DMS114 treated with DMSO at 0.1 percent for 48 hours (cell line): ENCODE results near the gene C8G.

Source experiments
- DNase-seq: peaks from one replicate; lab custom pipeline; 2025; ENCODE audit not compliant: unreplicated experiment; lab: John Stamatoyannopoulos, UW

Gene C8G

DNA sequence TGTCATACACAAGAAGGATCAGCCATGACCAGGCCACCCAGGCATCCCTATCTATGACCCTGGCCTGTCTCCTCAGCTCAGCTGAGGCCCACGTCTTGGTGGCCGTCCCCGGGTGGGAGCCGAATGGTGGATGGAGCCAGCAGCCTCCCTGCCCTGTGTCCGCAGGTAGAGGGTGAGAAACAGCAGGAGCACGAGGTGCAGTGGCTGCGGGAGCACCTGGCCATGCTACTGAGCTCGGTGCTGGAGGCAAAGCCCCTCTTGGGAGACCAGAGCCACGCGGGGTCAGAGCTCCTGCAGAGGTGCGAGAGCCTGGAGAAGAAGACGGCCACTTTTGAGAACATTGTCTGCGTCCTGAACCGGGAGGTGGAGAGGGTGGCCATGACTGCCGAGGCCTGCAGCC is 25.0 kb upstream of the C8G start:
- no peak for DNase-seq

- no peak for DNase-seq
Measured at GRCh38 chr9:136920734-136921231, 24.3 kb upstream of the C8G start.

DNA sequence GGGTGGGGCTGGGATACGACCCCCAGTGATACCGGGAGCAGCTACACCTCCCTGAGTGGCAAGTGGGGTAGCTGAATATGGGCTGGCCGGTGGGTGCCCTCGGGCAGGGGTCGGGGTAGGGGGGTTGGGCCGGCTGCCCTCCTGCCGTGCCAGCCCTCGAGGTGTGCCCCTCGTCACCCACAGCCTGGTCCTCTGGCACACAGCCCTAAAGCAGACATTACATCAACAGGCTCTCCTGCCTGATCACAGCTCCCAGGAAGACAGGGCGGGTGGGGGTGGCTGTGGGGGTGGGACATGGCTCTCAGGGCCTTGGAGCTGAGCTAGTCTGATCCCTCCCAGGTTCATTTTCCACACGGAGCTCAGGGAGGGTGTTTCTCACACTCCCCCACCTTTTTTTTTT is 23.7 kb upstream of the C8G start:
- no peak for DNase-seq

GRCh38 chr9:136921718-136922117 is 23.3 kb upstream of the C8G start:
- DNase-seq: no peak

GRCh38 chr9:136922540-136922939 is 22.5 kb upstream of the C8G start:
- no peak for DNase-seq

DNA sequence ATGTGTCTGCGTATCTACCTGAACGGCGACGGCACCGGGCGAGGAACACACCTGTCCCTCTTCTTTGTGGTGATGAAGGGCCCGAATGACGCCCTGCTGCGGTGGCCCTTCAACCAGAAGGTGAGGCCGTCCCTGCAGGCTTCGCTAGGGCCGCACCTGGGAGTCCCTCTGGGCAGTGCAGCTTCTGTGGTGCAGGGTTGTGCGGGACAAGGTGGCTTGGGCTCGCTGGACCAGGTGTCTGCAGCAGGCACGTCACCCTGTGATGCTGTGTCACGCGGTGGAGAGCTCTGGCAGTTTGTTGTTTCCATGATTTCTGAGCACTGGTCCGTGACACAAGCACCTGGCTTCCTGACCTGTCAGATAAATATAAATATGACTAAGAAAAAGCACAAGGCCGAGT is 21.2 kb upstream of the C8G start:
- no peak for DNase-seq

DNA sequence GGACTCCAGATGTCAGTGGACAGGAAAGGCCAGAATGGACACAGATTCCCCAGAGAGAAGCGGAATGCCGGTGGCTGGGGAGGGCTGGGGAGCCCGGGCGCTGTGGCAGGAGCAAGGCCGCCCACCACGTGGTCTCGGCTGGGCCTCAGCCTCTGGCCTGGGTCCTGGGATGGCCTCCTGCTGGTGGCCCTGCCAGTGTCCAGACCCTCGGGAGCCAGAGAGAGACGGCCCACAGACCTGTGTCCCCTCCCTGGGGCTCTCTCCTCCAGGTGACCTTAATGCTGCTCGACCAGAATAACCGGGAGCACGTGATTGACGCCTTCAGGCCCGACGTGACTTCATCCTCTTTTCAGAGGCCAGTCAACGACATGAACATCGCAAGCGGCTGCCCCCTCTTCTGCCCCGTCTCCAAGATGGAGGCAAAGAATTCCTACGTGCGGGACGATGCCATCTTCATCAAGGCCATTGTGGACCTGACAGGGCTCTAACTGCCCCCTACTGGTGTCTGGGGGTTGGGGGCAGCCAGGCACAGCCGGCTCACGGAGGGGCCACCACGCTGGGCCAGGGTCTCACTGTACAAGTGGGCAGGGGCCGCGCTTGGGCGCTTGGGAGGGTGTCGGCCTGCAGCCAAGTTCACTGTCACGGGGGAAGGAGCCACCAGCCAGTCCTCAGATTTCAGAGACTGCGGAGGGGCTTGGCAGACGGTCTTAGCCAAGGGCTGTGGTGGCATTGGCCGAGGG is 19.5 kb upstream of the C8G start:
- DNase-seq: no peak

DNA sequence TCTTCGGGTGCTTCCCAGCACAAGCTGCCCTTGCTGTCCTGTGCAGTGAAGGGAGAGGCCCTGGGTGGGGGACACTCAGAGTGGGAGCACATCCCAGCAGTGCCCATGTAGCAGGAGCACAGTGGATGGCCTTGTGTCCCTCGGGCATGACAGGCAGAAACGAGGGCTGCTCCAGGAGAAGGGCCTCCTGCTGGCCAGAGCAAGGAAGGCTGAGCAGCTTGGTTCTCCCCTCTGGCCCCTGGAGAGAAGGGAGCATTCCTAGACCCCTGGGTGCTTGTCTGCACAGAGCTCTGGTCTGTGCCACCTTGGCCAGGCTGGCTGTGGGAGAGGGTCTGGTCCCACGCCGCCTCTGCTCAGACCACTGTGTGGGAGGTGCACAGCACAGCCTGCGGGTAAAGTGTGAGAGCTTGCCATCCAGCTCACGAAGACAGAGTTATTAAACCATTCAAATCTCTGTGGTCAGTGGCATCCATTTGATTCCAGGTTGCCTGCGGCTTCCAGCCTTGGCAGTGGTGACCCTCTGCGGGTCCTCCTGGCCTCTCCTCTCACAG is 18.8 kb upstream of the C8G start:
- DNase-seq: no peak

- no peak for DNase-seq
Measured at GRCh38 chr9:136926749-136927148, 18.3 kb upstream of the C8G start.

- no peak for DNase-seq
Measured at GRCh38 chr9:136927343-136928271, 17.4 kb upstream of the C8G start.

DNA sequence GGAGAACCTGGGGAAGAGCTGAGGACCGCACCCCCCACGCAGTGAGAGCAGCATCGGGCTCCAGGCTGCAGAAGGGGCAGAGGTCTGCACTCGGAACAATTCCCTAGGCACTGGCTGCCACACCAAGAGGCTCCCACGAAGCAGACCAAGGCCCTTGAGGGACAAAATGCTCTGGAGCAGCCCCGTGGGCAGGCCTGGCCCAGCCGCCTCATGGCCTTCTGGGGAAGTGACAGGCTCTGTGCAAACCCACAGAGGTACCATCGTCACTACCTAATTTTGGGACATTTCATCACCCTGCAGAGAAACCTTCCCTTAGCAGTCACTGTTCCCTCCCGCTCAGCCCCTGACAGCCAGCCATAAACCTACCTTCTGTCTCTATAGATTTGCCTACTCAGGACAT is 16.5 kb upstream of the C8G start:
- no peak for DNase-seq

GRCh38 chr9:136930014-136930413 is 15.0 kb upstream of the C8G start:
- no peak for DNase-seq

- no peak for DNase-seq
Measured at GRCh38 chr9:136931611-136932130, 13.4 kb upstream of the C8G start.

GRCh38 chr9:136934277-136934676 is 10.8 kb upstream of the C8G start:
- DNase-seq: no peak

- DNase-seq: no peak
Measured at GRCh38 chr9:136935651-136936050, 9.4 kb upstream of the C8G start.

- no peak for DNase-seq
Measured at GRCh38 chr9:136936645-136937170, 8.3 kb upstream of the C8G start.

- no peak for DNase-seq
Measured at GRCh38 chr9:136937186-136938001, 7.6 kb upstream of the C8G start.

- DNase-seq: no peak
Measured at GRCh38 chr9:136939431-136939995, 5.5 kb upstream of the C8G start.

- no peak for DNase-seq
Measured at GRCh38 chr9:136939996-136940525, 5.0 kb upstream of the C8G start.
